Activated CD4-positive, alpha-beta T cell treated with anti-CD3 and anti-CD28 coated beads, Interleukin-2, amount 10 ng/mL, durations not matched to agents 7 days and 5 days (primary cell): ENCODE measurements around the gene RUFY2. TPM values are rescaled to one million over a fixed set of nuclear protein-coding genes. Genes with fewer than 3 reads are reported as not detected.
A peak's percentile ranks its signal among the peaks of the same experiment; 100 is the strongest.

Source experiments
- CTCF ChIA-PET: fragments of 350-600 bp; sonication (Branson Sonifier 250); formaldehyde crosslinking; loops from one replicate; lab custom pipeline; 2021; ENCODE audit warnings: antibody characterized with exemption; lab: Charles Lee
- POLR2A ChIA-PET: fragments of 350-600 bp; sonication (Branson Sonifier 250); formaldehyde crosslinking; loops from one replicate; lab custom pipeline; 2021; ENCODE audit warnings: antibody characterized with exemption; lab: Charles Lee
- DNase-seq: peaks from one replicate; pipeline ENCODE4 v3.0.0-alpha.2; 2020
- H3K27ac Mint-ChIP-seq: one replicate; pipeline ENCODE4 v1.8.0; 2021; ENCODE audit warnings: mild to moderate bottlenecking, moderate library complexity, mixed read lengths
- H3K27me3 Mint-ChIP-seq: one replicate; pipeline ENCODE4 v1.8.0; 2021; ENCODE audit warnings: mixed read lengths
- H3K36me3 Mint-ChIP-seq: one replicate; pipeline ENCODE4 v1.8.0; 2021; ENCODE audit warnings: low read depth, mixed read lengths
- H3K4me1 Mint-ChIP-seq: one replicate; pipeline ENCODE4 v1.8.0; 2021; ENCODE audit warnings: mixed read lengths
- H3K4me3 Mint-ChIP-seq: one replicate; pipeline ENCODE4 v1.8.0; 2021; ENCODE audit warnings: mild to moderate bottlenecking, moderate library complexity, mixed read lengths
- H3K9me3 Mint-ChIP-seq: one replicate; pipeline ENCODE4 v1.8.0; 2021; ENCODE audit warnings: mixed read lengths
- total RNA-seq, 2 experiments: library from RNA; stranded (reverse); gene quantifications; one replicate each; pipeline ENCODE4 v1.2.3, GENCODE V29; 2021

Gene RUFY2
- total RNA-seq, 2 experiments from 2014 or later: 13.0 TPM

- H3K4me3 Mint-ChIP-seq: no peak overlapping the region
- H3K27ac Mint-ChIP-seq: no peak overlapping the region
- POLR2A ChIA-PET: no interaction called here
- H3K36me3 Mint-ChIP-seq: peaks cover 6% of the 10 kb centered on the region
- H3K27me3 Mint-ChIP-seq: no peaks in the 10 kb centered on the region
- CTCF ChIA-PET: interaction anchor here (0.6 to 1.6 kb wide), 5 partner anchors 10 to 128 kb away, joined by 3 to 4 read pairs (median 3); no protein-coding TSS in a partner anchor
- peaks cover 20% of the 10 kb centered on the region for H3K4me1 Mint-ChIP-seq
- no peaks in the 10 kb centered on the region for H3K9me3 Mint-ChIP-seq
- DNase-seq: no peak
Observed at GRCh38 chr10:68408898-68409518, 1.9 kb upstream of the RUFY2 start.

GRCh38 chr10:68406111-68406814, 814 bp downstream of the RUFY2 start:
- peak; percentile 43 for DNase-seq
- Mint-ChIP-seq H3K27me3 (no peaks in the 10 kb centered on the region), H3K4me1 (peaks cover 20% of the 10 kb centered on the region), H3K27ac (peak overlapping the region; percentile 85), H3K4me3 (peak overlapping the region; percentile 81), H3K9me3 (no peaks in the 10 kb centered on the region), H3K36me3 (no peaks in the 10 kb centered on the region)
- ChIA-PET CTCF (interaction anchor here (0.5 to 1.5 kb wide), 25 partner anchors 8 to 800 kb away, joined by 3 to 9 read pairs (median 4); partner anchors contain the start of gene PBLD), POLR2A (interaction anchor here (0.6 kb wide), 1 partner anchor 74 kb away, joined by 4 read pairs; the partner anchor contains the start of gene HNRNPH3)

- CTCF ChIA-PET: no interaction called here
- H3K4me1 Mint-ChIP-seq: peaks cover 20% of the 10 kb centered on the region
- H3K27ac Mint-ChIP-seq: no peak overlapping the region
- no peaks in the 10 kb centered on the region for H3K27me3 Mint-ChIP-seq
- no peak overlapping the region for H3K4me3 Mint-ChIP-seq
- POLR2A ChIA-PET: no interaction called here
- H3K36me3 Mint-ChIP-seq: peaks cover 4% of the 10 kb centered on the region
- H3K9me3 Mint-ChIP-seq: no peaks in the 10 kb centered on the region
- no peak for DNase-seq
Observed at GRCh38 chr10:68403701-68404100, 3.4 kb downstream of the RUFY2 start.

GRCh38 chr10:68402276-68402675, 4.8 kb downstream of the RUFY2 start:
- H3K9me3 Mint-ChIP-seq: no peaks in the 10 kb centered on the region
- POLR2A ChIA-PET: no interaction called here
- peaks cover 17% of the 10 kb centered on the region for H3K4me1 Mint-ChIP-seq
- peaks cover 4% of the 10 kb centered on the region for H3K36me3 Mint-ChIP-seq
- H3K4me3 Mint-ChIP-seq: no peak overlapping the region
- CTCF ChIA-PET: interaction anchor here (0.6 kb wide), 1 partner anchor 182 kb away, joined by 3 read pairs; no protein-coding TSS in a partner anchor
- H3K27ac Mint-ChIP-seq: no peak overlapping the region
- H3K27me3 Mint-ChIP-seq: no peaks in the 10 kb centered on the region
- no peak for DNase-seq

GRCh38 chr10:68397005-68397404, 10.1 kb downstream of the RUFY2 start:
- CTCF ChIA-PET: interaction anchor here (1.0 kb wide), 1 partner anchor 10 kb away, joined by 3 read pairs; the partner anchor contains the start of gene RUFY2
- POLR2A ChIA-PET: no interaction called here
- no peak for DNase-seq
- Mint-ChIP-seq H3K9me3 (no peaks in the 10 kb centered on the region), H3K27ac (no peak overlapping the region), H3K4me3 (no peak overlapping the region), H3K36me3 (peaks cover 14% of the 10 kb centered on the region), H3K27me3 (no peaks in the 10 kb centered on the region), H3K4me1 (no peaks in the 10 kb centered on the region)

GRCh38 chr10:68385740-68386139, 21.3 kb downstream of the RUFY2 start:
- no peak for DNase-seq
- CTCF ChIA-PET: interaction anchor here (0.6 to 1.4 kb wide), 6 partner anchors 12 to 395 kb away, joined by 3 to 5 read pairs (median 3); partner anchors contain the start of gene RUFY2
- H3K27ac Mint-ChIP-seq: no peak overlapping the region
- no peaks in the 10 kb centered on the region for H3K27me3 Mint-ChIP-seq
- peaks cover 12% of the 10 kb centered on the region for H3K36me3 Mint-ChIP-seq
- H3K4me3 Mint-ChIP-seq: no peak overlapping the region
- no peaks in the 10 kb centered on the region for H3K4me1 Mint-ChIP-seq
- POLR2A ChIA-PET: no interaction called here
- H3K9me3 Mint-ChIP-seq: no peaks in the 10 kb centered on the region

GRCh38 chr10:68371604-68372003, 35.5 kb downstream of the RUFY2 start:
- H3K27me3 Mint-ChIP-seq: no peaks in the 10 kb centered on the region
- ChIA-PET POLR2A (no interaction called here), CTCF (interaction anchor here (0.6 to 0.9 kb wide), 2 partner anchors 18 to 23 kb away, joined by 3 read pairs; no protein-coding TSS in a partner anchor)
- H3K9me3 Mint-ChIP-seq: peaks cover 11% of the 10 kb centered on the region
- H3K27ac Mint-ChIP-seq: no peak overlapping the region
- DNase-seq: no peak
- no peak overlapping the region for H3K4me3 Mint-ChIP-seq
- H3K36me3 Mint-ChIP-seq: peaks cover 37% of the 10 kb centered on the region
- H3K4me1 Mint-ChIP-seq: no peaks in the 10 kb centered on the region

- Mint-ChIP-seq H3K27me3 (no peaks in the 10 kb centered on the region), H3K4me1 (no peaks in the 10 kb centered on the region), H3K9me3 (peaks cover 8% of the 10 kb centered on the region), H3K27ac (no peak overlapping the region), H3K4me3 (no peak overlapping the region), H3K36me3 (peaks cover 29% of the 10 kb centered on the region)
- ChIA-PET POLR2A (no interaction called here), CTCF (interaction anchor here (1.4 kb wide), 1 partner anchor 9 kb away, joined by 5 read pairs; no protein-coding TSS in a partner anchor)
- DNase-seq: no peak
Observed at GRCh38 chr10:68367121-68367520, 40.0 kb downstream of the RUFY2 start.

- Mint-ChIP-seq H3K27ac (no peak overlapping the region), H3K27me3 (no peaks in the 10 kb centered on the region), H3K4me3 (no peak overlapping the region), H3K36me3 (peaks cover 25% of the 10 kb centered on the region), H3K4me1 (no peaks in the 10 kb centered on the region), H3K9me3 (peaks cover 4% of the 10 kb centered on the region)
- DNase-seq: no peak
- CTCF ChIA-PET: interaction anchor here (1.4 kb wide), 1 partner anchor 10 kb away, joined by 5 read pairs; no protein-coding TSS in a partner anchor
- POLR2A ChIA-PET: no interaction called here
Observed at GRCh38 chr10:68366600-68366999, 40.5 kb downstream of the RUFY2 start.

- no peak overlapping the region for H3K27ac Mint-ChIP-seq
- no peak overlapping the region for H3K4me3 Mint-ChIP-seq
- POLR2A ChIA-PET: no interaction called here
- peaks cover 17% of the 10 kb centered on the region for H3K36me3 Mint-ChIP-seq
- no peaks in the 10 kb centered on the region for H3K27me3 Mint-ChIP-seq
- CTCF ChIA-PET: no interaction called here
- no peaks in the 10 kb centered on the region for H3K4me1 Mint-ChIP-seq
- no peaks in the 10 kb centered on the region for H3K9me3 Mint-ChIP-seq
- DNase-seq: no peak
Observed at GRCh38 chr10:68365611-68366010, 41.5 kb downstream of the RUFY2 start.

- POLR2A ChIA-PET: no interaction called here
- Mint-ChIP-seq H3K27ac (no peak overlapping the region), H3K4me1 (no peaks in the 10 kb centered on the region), H3K9me3 (no peaks in the 10 kb centered on the region), H3K36me3 (peaks cover 14% of the 10 kb centered on the region), H3K4me3 (no peak overlapping the region), H3K27me3 (no peaks in the 10 kb centered on the region)
- no peak for DNase-seq
- CTCF ChIA-PET: interaction anchor here (0.6 to 1.4 kb wide), 2 partner anchors 15 to 588 kb away, joined by 3 to 5 read pairs; no protein-coding TSS in a partner anchor
Observed at GRCh38 chr10:68364101-68364886, 42.8 kb downstream of the RUFY2 start.

- POLR2A ChIA-PET: no interaction called here
- no peak overlapping the region for H3K27ac Mint-ChIP-seq
- no peaks in the 10 kb centered on the region for H3K9me3 Mint-ChIP-seq
- no peaks in the 10 kb centered on the region for H3K27me3 Mint-ChIP-seq
- no peak for DNase-seq
- no peaks in the 10 kb centered on the region for H3K4me1 Mint-ChIP-seq
- peaks cover 13% of the 10 kb centered on the region for H3K36me3 Mint-ChIP-seq
- H3K4me3 Mint-ChIP-seq: no peak overlapping the region
- CTCF ChIA-PET: interaction anchor here (1.4 to 3.6 kb wide), 3 partner anchors 10 to 14 kb away, joined by 4 to 12 read pairs (median 5); no protein-coding TSS in a partner anchor
Observed at GRCh38 chr10:68362590-68362989, 44.5 kb downstream of the RUFY2 start.
